Stimulated activated CD4-positive, alpha-beta T cell treated with anti-CD3 and anti-CD28 coated beads, Interleukin-2, amount 100 ng/mL, for 4 hours (primary cell): ENCODE measurements around the gene CNMD.

ENCODE experiments used
- DNase-seq: peaks from one replicate; pipeline ENCODE4 v3.0.0-alpha.2; 2020; ENCODE audit warnings: low read depth

CNMD gene

DNA sequence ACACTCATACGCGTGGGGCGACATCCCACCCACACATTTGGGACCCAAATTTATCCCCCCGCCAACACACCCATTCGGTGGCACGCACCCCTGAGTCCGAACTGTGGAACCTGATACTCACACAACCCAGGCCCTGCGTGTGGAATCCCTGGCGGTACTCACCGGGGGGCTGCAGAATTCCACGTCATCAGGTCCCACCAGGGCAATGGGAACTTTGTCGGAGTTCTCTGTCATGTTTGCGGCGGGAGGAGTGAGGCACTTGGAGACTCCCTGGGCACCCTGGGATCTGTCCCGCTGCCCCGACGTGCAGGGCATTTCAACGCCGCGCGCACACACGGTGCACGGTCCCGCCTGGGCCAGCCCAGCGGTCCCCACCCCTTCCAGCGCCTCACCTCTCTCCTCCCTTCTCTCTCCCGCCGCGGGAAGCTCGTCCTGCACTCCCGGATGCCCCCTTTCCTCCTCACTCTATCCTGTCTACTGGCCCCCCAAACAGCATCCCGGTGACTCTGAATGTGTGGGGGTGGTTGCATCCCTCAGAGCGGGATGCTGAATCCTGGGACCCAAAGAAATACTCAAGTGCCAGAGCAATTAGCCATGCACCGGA lies at the start of gene CNMD:
Gene CNMD (minus strand): TSS at position 353 of the 604 bp plus-strand sequence. CDS start 119 bp downstream, at position 234.
- DNase-seq: no peak

DNA sequence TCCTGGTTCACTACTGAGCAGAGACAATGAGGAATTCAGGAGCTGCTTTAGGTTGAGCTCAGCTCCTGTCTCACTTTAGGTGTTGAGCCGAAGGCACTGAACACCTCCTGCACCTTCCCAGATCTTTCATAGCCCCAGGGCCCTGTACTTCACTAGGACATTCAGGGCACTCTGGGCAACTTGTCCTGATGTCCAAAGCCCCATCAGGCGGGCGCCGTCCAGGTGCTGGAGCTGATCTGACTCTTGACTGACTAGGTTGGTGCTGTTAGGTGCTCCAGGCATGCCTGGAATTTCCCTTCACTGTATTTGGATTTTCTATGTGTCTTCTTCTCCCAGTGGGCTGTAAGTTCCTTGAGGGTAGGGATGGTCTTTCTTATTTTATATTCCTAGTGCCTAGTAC lies 48.4 kb upstream of the CNMD start:
- DNase-seq: no peak

DNA sequence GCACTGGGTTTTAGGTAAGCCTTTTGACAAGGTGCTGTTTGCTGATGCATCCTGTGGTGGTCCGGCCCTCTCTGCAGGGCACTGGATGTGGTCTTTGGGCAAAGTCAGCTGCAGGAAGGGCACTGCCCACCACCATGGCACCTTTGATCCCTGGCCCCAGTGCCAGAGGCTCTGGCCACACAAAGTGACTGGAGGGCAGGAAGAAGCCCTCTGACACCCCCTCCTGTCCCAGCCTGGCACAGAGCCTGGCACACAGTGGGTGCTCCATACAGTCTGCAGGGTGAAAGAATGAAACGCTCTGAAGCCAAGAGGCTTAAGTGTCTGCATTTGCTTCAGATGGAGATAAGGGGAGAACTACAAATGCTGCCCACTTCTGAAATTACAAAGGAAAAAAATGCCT lies 47.6 kb upstream of the CNMD start:
- no peak for DNase-seq

DNA sequence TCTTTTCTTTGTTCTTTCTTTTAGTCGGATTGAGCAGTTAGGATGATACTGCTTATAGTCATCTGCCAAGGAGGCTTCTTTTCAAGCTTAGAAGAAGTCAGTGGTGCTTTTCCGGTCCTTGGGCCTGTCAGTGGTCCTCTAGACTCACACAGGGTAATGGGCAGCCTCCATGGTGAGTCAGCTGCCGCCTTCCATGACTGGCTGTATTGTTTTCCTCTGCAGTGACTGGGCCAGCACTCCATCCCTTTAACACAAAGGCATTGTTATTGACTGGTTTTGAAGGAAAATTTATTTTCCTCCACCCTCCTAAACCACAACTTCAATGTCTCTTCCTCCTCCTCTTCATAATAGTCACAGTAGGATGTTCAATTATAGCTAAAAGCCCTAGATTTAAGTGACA lies 47.1 kb upstream of the CNMD start:
- DNase-seq: no peak

DNA sequence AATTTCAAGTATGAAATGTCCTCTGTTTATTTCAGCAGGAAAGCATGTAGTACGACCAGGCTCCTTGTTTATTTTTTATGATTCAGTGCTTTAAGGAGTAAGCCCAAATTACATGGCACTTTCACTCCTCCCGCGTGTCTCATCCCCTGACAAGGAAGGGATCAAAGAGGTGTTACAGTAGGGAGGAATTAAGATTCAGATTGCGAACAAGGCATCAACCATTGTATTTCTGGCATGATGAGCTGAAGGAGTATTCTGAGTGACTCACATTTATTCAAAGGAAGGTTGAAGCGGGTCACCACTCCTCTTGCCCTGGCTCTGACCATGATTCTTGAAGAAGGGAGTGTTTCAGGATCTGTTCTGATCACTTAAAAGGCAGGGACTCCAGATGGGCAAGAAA lies 46.1 kb upstream of the CNMD start:
- no peak for DNase-seq

DNA sequence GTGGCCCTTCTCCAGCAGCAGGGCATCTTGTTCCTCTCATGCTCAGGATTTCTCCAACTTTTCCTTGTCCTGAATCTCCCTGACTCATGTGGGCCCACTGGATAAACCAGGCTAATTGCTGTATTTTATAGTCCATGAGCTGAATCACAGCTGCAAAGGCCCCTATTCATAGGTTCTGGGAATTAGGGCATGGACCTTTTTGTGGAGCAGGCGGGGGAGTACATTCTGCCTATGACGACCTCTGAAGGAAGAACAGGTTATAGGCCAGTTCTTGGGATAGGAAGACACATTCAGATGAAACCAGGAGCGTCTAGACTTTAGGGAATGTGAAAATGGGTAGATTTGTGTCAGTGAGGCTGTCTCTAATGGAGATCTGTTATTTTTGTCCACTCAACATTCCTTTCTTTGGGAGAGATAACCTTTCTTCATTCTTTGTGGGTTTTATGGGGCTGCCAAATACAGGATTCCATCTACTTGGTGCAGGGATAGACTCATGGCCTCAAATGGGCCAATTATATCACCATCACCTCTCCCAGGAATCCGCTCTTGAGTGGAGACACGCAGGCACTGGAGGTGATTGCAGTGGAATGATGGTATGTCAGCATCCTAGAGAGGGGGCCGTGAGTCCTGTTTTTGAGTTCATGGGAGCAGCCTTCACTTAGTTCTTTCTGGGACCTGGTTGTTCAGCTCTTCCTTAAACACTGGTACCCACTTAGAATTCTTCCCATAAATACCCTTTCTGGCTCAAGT lies 45.1 kb upstream of the CNMD start:
- DNase-seq: no peak

DNA sequence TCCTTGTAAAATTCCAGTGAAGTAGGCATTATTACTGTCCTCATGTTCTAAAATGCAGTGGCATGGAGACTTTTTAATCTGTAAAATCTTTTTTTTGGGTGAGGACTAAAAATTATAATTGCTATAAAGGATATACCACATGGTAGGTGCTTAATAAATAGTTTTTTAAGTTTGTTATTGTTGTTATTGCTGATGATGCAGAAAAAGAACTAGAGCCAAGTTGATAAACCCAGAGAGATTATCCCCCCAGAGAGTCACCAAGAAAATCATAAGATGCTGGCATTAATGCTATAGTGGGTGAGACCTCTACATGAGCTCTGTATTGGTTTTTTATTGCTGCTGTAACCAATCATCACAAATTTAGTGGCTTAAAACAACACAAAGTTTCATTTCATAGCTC lies 44.3 kb upstream of the CNMD start:
- no peak for DNase-seq

DNA sequence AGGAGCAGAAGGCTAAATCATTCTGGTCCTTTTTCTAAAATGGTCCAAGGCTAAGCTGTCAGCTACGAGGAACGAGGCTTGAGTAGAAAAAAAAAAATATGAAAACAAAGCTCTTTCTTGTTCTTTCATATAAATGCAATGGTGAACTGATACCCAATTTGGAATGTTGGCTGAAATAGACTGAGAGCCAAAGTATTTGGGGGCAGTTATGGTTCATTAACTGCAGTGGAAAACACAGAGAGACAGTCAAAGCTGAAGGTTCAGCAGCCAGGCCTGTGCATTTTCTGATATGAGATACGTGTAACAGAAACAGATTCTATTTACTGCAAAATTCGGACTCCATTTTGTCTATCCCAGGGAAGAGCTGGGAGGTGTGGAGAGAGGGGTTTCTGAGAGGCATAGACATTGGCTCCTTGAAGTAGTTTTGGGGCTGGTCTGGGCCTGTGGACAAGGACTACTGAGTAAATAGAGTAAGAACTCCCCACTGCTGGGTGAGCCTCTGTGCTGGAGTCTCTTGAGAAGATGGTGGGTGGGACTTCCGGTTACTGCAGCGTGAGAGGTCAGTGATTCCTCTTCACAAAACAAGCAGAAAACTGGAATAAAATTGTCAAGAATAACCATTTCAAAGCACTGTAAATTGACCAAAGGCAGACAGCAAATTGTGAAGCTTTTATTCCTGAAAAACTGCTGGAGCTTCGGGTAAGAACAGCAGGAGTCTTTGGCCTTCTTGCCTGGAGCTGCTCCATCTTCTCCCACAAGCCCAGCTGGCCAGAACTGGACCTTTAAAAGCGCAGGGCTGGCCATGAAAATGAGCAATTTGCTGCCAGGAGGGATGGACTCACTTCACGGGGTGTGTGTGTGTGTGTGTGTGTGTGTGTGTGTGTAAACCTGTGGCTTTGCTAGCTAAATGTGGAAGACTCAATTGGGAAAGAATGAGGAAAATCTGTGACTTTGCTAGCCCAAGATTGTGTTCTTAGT lies 43.1 kb upstream of the CNMD start:
- no peak for DNase-seq

DNA sequence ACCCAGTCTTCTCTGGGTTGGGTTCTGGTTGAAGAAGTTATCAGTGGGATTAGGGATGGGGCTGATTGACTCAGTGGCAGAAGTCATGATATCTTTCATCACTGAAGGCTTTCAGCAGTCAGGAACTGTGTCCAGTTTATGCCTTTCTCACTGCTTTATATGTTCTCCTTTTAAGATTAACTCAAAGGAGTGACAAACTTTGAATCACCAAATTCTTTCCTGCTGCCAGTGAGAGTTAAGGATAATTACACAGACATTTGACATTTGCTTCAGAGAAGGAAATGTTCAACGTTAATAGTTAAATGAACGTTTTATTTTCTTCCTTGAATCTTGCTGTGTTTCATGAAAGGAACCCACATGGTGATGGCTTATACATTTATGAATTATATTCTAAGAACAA lies 41.0 kb upstream of the CNMD start:
- no peak for DNase-seq

DNA sequence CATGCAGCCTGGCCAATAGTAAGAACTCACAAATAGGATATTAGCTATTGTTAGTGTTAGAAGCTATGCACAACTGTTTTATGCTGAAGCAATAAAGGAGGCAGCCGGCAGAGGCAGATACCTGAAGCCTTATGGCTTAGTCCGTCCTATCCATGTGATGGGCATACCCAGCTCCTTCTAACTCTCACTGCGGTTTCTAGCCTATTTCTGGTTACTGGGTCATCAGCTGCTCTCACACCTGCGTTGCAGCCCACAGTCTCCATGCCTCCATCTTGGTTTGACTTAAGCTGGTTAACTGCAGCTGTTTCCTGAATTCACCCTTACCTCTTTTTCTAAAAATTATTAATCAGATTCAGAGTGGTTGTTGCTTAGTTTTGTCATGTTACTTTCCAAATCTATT lies 40.5 kb upstream of the CNMD start:
- no peak for DNase-seq

DNA sequence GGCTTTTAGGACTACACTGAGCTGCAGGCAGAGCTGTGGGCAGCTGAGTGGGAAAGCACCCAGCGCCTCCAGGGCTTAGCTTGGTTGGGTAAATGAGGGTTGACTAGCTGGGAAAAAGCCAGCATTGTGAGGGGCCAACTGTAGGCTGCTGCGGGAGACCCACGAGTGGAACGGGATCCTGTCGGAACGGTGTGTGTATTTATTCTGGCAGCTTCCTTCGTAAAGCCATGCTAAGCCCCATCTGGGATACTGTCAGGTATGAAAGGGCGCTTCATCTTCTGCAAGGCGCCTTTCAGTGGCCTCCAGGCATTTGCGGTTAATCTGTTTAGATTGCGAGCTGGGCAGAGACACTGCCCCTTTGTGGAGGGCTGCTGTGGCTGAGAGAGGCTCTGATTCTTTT lies 39.5 kb upstream of the CNMD start:
- no peak for DNase-seq

DNA sequence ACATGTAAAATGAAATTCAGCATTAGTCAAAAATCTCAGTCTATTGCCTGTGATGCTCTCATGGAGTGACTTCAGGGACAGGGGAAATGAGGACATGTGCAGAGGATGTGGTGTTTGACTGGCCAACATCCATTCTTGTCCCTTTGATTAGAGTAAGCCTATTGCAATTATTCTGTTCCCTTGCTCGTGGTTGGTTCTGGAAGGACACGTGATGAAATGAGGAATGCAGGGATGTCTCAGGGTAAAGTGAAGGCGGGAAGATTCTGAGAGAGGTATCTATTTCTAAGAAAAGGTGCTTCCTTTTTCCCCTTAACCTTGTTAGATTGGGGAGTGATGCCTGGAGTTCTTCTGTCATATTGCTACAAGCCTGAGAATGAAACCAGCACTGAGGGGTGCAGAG lies 37.1 kb upstream of the CNMD start:
- no peak for DNase-seq

DNA sequence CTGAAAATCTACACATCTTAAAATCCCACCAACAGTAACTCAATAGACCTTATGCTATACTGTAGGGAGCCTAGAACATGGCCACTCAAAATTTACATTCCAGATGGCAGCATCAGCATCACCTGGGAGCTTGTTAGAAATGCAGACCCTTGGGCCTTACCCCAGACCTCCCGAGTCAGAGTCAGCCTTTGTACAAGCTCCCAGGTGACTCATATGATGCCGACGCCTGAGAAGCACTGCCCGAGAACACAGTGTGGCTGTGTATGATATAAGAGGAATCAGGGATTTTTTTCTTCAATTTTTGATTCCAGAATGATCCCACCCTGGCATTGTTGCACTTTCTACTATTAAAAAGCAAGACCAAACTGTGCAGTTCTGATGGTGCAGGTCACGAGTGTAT lies 35.9 kb upstream of the CNMD start:
- DNase-seq: no peak

DNA sequence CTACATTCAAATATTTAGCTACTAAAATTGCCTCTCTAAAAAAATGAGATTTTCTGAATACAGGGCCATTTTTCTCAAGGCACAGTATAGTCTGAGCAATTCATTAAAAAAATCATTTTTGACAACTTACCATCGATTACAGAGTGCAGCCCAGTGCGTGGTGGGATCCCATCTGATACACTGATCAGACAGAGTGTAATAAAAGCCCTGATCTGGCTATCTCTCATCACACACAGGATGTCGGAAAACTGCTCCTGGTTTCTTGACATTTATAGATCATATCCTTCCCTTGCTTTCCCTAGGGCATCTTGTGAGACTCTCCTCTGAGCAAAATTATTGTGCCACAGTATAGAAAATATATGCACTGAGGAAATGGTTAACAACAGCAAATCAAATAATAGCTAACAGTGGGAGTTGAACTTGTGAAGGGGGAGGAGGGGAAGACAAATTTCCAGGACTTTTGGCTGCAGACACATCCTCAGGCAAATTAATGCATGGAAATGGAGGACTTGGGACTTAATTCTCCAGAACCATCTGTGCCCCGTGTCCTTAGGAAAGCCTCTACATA lies 28.4 kb upstream of the CNMD start:
- DNase-seq: no peak

DNA sequence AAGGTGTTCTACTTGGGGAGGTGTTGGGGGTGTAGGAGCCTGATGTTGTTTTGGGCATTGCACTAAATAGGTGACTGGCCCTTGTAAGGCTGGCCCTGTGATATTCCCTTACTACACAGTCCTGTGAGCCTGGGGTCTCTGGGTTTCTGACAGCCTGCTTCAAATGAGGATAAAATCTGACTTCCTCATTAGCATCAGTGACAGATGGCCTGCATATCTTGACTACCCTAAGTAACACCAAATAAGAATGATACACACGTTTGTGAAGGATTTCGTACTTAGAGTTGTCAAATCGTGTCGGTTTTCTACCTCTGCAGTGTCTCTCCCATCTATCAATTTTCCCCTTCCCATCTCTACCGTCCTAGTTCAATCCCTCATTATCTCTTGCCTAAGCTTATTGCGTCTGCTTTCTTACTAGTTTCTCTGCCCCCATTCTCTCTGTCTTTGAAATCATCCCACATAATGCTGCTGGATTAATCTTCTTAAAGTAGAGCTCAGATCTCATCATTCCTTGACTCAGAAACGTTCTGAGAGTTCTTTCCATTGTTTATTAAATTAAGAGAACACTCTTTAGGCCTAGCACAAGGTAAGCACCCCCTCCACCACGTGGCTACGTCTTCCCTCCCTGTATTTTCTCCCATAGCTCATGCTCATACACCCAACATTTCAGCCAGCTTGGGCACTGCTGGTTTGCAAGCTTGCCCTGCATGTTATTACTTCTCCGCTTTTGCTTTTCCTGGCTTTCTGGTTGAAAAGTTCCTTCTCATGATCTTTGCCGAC lies 26.2 kb upstream of the CNMD start:
- no peak for DNase-seq

DNA sequence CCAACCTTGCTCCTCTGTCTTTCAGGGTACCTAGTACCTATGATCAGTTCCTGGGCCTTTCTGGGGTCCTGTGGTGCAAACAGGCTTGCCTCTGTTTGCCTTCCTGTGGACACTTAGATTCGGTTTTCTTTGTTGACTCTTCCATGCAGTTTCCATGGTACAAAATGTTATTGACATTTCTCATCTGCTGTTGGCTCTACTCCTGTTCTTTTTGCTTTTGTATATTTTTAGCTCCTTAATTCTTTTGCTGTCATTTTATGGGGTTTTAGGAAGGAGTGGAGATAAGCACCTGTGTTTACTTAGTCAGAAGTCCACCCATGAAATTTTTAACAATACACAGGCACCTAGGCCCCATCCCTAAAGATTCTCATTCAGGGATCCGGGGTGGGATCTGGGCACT lies 20.5 kb upstream of the CNMD start:
- no peak for DNase-seq

DNA sequence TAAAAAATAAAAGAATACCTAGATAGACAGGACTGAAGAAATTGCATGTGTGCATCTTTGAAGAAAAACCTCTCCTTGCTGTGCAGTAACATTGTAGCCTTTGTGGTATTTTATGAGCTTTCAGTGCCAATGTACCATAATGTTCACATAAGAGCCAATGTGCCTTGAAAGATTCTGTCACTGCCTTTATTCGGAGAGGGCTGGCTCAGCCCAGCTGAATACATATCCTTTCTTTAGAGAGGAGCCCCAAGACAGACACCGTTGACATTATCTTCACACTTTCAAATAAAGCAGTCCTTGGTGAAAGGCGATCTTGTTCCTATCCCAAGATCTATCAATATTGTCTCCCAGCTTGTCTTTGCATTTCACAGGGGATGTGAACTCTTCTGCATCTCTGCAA lies 18.5 kb upstream of the CNMD start:
- DNase-seq: no peak

DNA sequence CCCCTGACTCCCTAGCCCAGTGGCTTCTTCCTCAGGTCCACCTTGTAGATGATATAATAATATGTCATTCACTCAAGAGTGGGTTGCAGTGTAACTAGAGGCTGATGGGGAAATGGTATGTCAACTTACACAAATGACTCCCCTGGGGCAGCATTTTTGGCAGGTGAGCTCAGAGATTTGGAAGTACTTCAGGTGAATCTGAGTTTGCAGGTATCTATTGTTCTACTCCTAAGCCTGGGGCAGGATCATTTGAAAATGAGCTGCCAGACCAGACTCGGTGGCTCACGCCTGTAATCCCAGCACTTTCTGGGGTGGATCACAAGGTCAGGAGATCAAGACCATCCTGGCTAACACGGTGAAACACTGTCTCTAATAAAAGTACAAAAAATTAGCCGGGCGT lies 11.6 kb upstream of the CNMD start:
- no peak for DNase-seq

DNA sequence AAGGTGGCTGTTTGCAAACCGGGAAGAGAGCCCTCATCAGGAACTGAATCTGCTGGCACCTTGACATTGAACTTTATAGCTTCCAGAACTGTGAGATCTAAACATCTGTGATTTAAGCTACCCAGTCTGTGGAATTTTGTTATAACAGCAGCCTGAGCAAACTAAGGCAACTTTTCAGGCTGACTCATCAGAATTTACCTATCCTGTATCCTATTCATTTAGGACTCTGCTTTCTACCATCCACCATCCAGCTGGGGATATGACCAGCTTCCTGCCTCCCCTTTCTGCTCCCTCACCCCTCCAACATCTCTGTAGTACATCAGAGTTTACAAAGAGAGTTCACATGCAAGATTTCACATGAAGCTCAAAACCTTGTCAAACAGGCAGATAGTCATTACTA lies 11.1 kb upstream of the CNMD start:
- DNase-seq: no peak

DNA sequence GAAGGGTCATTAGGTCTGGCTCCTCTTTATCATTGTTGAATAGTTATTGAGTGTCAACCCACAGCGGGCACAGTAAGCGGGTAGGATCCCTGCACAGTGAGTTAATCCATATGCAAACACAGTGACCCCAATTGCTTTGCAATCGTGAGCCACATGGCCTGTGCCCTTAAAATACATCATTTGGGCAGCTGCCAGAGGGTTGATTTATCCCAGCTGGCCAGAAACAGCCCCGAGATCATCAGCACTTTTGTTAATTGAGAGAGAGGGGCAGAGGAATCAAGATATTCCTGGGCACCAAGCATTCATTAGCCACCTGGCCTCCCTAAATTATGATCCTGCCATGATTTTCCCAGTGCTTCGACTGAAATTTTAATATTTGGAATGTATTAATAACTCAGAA lies 9.8 kb upstream of the CNMD start:
- no peak for DNase-seq

DNA sequence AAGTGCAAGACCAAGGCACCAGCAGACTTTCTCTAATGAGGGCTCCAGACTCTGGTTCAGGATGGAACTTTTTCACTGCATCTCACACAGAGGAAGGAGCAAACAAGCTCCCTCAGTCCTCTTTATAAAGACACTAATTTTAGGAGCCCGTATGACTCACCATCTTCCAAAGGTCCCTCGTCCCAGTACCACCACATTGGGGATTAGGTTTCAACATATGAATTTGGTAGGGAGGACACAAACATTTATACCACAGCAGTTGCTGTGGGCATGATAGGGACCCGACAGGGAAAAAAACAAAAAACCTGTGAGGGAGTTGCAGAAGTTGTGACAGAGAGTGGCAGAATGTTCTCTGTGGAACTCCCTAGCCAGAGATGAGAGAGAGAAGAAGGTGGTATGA lies 6.5 kb upstream of the CNMD start:
- no peak for DNase-seq

DNA sequence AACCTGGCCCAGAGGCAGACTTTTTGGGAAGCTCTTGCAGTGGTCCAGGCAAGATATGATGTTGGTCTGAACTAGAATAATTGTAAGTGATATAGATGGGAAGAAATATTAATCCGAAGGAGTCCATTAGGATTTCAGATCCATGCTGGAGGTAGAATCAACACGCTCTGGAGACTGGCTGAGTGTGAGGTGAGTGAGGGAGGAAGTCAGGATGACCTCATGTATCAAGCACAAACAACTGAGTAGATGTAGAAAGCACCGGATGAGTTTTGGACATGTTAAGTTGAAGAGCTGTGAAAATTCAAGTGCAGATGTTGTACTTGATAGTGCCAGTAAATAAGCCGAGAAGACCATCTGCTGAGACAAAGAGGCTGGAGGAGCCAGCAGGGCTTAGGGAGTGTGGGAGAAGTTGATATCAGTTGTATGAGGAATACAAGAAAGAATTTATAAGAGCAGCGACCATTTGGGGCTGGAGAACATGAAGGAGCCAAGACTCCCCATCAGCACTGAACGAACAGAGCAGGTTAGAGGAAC lies 5.3 kb upstream of the CNMD start:
- DNase-seq: no peak
